GM12864 (cell line): Measurements from ENCODE around the gene KIF26B.

ENCODE experiments used
- DNase-seq: peaks from one replicate; pipeline ENCODE4 v3.0.0-alpha.2; 2011; ENCODE audit warnings: low read depth
- H3K4me3 ChIP-seq: 2 replicates; pipeline ENCODE4 v1.5.1; 2011; ENCODE audit warnings: mild to moderate bottlenecking, low read depth, low read length, control low read depth
- TF ChIP-seq, protein P1 (sequence below): IDR thresholded peaks from 2 replicates; pipeline ENCODE4 v1.5.1; 2011; ENCODE audit warnings: low read depth, mild to moderate bottlenecking, moderate library complexity, low read length, control low read depth, inconsistent platforms; ENCODE audit errors: missing control alignments

Gene KIF26B

DNA sequence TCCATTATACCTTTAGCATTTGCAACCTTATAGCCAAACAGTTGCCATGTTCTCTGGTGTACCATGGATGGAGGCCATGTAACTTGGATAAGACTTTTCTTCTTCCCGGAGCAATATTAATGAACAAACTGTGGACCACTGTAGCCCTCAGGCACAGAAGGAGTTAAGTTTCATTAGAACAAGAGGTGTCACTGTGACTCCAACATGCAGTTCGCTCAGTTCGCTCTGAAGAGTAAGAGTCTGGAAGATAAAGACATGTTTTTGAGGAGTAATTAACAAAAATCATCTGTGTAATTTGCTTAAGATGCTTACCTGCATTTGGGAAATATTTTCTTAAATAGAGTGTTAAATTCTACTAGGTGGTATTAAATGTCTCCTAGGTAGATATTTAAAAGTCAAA lies 4.1 kb downstream of the KIF26B start:
- no peak overlapping the region for H3K4me3 ChIP-seq
- no peak for DNase-seq
- TF ChIP-seq, protein P1, sequence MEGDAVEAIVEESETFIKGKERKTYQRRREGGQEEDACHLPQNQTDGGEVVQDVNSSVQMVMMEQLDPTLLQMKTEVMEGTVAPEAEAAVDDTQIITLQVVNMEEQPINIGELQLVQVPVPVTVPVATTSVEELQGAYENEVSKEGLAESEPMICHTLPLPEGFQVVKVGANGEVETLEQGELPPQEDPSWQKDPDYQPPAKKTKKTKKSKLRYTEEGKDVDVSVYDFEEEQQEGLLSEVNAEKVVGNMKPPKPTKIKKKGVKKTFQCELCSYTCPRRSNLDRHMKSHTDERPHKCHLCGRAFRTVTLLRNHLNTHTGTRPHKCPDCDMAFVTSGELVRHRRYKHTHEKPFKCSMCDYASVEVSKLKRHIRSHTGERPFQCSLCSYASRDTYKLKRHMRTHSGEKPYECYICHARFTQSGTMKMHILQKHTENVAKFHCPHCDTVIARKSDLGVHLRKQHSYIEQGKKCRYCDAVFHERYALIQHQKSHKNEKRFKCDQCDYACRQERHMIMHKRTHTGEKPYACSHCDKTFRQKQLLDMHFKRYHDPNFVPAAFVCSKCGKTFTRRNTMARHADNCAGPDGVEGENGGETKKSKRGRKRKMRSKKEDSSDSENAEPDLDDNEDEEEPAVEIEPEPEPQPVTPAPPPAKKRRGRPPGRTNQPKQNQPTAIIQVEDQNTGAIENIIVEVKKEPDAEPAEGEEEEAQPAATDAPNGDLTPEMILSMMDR, result no peak

DNA sequence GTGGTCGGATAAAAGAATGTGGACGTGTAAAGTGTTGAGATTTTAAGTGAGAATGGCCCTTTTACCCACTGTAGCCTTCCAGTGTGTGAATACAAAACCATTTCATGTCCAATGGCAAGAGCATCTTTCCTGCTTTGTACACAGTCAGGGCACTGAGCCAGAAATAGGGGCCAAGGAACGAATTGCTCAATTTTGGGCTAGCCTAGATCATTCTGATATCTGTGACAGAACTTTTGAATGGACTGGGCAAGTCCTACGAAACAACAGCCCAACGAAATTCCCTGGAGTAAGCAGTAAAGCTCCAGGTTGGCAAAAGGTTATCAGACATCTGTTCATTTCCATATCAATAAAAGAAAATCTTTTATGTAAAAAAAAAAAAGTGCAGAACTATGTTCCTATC lies 5.5 kb downstream of the KIF26B start:
- DNase-seq, result no peak
- TF ChIP-seq, protein P1, result no peak
- no peak overlapping the region for H3K4me3 ChIP-seq

DNA sequence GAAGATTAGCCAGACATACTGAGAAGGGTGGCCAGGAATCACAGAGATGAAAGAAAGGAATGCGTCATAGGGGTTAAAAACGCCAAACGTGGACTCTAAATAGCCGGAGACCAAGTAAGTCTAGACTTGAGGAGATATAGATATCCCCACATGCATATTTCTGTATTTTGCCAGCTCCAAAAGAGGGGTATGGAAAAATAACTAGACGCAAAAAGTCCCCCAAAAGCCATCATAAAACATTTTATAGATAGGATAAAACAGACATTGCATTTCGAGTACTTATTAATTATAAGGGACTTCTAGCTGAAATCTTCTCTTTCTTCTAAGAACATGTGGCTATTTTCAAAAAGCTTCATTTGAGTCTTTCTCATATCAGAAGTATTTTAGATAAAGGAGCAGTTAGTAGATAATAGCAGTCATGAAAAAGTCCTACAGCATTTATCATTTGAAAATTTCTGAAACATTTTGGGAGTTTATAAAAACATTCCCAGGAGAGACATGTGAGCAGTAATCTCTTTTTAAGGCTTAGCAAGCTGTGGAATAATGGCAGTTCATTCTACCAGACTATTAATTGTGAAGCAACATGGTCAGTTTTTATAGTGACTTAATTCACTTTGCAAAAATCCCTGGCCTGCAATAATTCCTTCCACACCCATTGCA lies 6.1 kb downstream of the KIF26B start:
- TF ChIP-seq, protein P1, result no peak
- DNase-seq, result no peak
- no peak overlapping the region for H3K4me3 ChIP-seq

DNA sequence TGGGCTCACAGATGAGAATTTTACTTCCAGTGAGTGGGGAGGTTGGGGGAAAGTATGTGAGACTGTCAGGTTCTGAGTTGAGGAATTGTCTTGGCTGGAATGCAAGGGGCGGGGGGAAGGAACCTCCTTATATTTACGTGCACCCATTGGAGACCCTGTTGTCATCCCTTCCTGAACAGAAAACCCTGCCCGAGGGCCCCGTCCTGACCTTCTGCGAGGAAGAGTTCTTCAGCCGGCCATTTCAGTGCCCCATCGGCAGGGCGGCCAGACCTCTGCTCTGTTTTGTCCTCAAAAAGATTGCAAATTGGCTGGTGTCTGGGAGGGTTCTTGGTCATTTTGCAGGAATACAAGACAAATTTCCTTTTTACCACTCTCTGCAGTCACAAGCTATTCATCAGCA lies 7.1 kb downstream of the KIF26B start:
- H3K4me3 ChIP-seq, result no peak overlapping the region
- TF ChIP-seq, protein P1, result no peak
- no peak for DNase-seq

DNA sequence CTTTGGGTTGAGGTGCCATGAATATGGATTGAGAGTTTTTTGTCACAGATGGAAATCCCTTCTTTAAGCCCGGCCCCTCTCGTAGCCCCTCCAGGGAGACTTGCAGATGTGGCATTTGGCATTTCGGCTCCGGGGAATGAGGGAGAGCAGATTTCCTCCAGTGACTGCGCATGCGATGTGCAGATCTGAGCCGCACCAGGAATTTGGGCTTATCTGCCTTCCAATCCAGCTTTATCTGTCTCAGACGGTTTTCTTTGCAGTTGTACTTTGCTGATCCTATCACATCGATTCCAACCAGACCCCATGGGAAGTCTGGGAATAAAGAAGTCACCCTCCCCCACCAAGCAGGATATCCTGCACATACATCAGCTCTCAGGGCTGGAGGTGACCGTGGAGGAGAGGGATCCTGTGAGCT lies 11.7 kb downstream of the KIF26B start:
- no peak for DNase-seq
- TF ChIP-seq, protein P1, result no peak
- H3K4me3 ChIP-seq, result no peak overlapping the region

DNA sequence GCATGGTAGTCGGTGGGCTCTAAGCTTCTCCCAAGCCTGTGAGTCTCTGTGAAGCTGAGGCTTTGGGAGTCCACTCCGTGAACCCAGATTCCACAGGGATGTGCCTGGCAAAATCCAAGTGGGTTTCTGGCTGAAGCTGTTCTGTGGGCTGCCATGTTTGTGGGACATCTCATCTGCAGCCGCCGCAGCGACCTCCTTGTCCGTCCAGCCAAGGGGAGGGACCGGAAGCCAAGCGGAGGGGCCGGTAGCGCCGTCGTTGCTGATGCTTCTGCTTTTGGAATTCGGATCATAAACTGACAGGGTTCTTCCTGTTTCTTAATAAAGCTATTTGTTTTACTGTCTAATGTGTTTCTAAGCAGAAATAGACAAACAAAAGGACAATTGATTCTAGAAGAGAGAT lies 13.3 kb downstream of the KIF26B start:
- no peak for DNase-seq
- no peak overlapping the region for H3K4me3 ChIP-seq
- TF ChIP-seq, protein P1, result no peak

DNA sequence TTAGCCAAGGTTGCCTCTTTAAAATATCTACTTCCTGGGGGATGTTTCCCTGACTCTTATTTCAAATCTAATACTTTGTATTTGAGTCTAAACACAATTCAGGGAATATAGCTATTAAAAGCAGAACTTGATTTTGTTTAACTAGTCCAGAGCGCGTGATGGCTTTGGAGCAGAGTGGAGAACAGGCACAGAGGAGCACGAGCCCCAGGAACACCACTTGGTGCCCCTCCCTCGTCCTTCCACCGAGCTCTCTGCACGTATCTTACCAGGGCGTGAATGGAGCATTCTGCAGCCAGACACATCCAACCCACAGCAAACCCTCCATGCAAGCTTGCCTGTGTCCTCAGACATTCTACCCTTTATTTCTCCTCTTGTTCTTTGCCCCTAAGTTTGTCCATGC lies 14.1 kb downstream of the KIF26B start:
- TF ChIP-seq, protein P1, result no peak
- no peak overlapping the region for H3K4me3 ChIP-seq
- no peak for DNase-seq
